Glomerular visceral epithelial cell (primary cell): ENCODE results near the gene KDM1B.
A peak's percentile ranks its signal among the peaks of the same experiment; 100 is the strongest.

ENCODE experiments used
- DNase-seq: peaks from one replicate; pipeline ENCODE4 v3.0.0-alpha.2; 2016; ENCODE audit errors: extremely low spot score

Gene KDM1B

GRCh38 chr6:18263418-18264218 is 108.4 kb downstream of the KDM1B start:
- DNase-seq, result peak; percentile 39

GRCh38 chr6:18264219-18264922 is 109.1 kb downstream of the KDM1B start, which contains the start of gene DEK:
TSS of gene DEK (minus strand) at chr6:18264530. CDS start at chr6:18263987, 543 bp downstream.
- DNase-seq, result peak; percentile 93

GRCh38 chr6:18264923-18265377 is 109.7 kb downstream of the KDM1B start:
- no peak for DNase-seq

GRCh38 chr6:18265787-18266522 is 110.7 kb downstream of the KDM1B start:
- no peak for DNase-seq

GRCh38 chr6:18266523-18266912 is 111.3 kb downstream of the KDM1B start:
- no peak for DNase-seq

- DNase-seq, result no peak
Observed at GRCh38 chr6:18268066-18268465, 112.8 kb downstream of the KDM1B start.

- DNase-seq, result peak; percentile 52
Observed at GRCh38 chr6:18269253-18269652, 114.0 kb downstream of the KDM1B start.

GRCh38 chr6:18269717-18270116 is 114.5 kb downstream of the KDM1B start:
- DNase-seq, result no peak

GRCh38 chr6:18270216-18270615 is 115.0 kb downstream of the KDM1B start:
- DNase-seq, result no peak
